Middle frontal gyrus (tissue), 1 donor: ENCODE data around the gene EXOC2.

Source experiments
- DNase-seq: peaks from one replicate; pipeline ENCODE4 v3.0.0-alpha.2; 2015; ENCODE audit warnings: low spot score; ENCODE audit errors: extremely low spot score

EXOC2 gene

GRCh38 chr6:449486-450419, 243.2 kb downstream of the EXOC2 start:
- no peak for DNase-seq

DNA sequence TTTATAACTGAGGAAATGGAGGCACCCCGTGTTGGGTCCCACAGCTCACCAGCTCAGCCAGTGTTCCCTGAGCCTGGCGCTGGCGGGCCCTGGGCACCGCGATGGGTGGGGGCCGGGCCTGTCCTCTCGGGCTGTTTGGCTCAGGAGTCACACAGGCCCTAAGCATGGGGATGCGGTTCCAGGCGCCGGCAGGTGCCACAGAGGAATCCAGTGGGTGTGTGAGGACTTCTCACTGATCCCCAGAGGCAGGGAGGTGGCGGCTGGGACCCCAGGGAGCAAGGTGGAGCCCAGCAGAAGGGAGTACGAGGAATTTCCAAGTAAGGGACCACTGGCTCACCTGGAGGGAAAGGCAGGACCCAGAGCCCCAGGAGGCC, 243.9 kb downstream of the EXOC2 start:
- DNase-seq = no peak

DNA sequence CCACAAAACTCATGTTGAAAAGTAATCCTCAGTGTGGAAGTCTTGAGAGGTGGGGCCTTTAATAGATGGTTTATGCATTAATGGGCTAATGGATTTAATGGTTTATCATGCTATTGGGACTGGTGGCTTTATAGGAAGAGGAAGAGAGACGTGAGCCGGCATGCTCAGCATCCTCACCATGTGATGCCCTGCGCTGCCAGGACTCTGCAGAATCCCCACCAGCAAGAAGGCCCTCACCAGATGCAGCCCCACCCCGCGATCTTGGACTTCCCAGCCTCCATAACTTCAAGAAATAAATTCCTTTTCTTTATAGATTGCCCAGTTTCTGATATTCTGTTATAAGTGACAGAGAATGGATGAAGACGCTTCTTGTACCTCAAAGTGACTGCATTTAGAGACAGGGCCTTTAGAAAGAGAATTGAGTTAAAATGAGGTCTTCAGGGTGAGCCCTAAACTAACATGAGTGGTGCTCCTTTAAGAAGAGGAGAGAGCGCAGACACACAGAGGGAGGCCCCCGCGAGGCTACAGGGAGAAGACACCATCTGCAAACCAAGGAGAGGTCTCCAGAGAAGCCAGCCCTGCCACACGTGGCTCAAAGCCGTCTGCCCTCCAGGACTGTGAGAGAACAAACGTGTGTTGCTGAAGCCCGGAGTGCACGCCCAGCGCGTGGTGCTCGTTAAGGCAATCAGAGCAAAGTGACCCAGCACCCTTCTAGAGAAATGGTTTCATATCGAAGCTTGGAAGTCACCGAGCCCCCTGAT, 244.5 kb downstream of the EXOC2 start:
- DNase-seq = no peak

- no peak for DNase-seq
Observed at GRCh38 chr6:447381-448165, 245.4 kb downstream of the EXOC2 start.

DNA sequence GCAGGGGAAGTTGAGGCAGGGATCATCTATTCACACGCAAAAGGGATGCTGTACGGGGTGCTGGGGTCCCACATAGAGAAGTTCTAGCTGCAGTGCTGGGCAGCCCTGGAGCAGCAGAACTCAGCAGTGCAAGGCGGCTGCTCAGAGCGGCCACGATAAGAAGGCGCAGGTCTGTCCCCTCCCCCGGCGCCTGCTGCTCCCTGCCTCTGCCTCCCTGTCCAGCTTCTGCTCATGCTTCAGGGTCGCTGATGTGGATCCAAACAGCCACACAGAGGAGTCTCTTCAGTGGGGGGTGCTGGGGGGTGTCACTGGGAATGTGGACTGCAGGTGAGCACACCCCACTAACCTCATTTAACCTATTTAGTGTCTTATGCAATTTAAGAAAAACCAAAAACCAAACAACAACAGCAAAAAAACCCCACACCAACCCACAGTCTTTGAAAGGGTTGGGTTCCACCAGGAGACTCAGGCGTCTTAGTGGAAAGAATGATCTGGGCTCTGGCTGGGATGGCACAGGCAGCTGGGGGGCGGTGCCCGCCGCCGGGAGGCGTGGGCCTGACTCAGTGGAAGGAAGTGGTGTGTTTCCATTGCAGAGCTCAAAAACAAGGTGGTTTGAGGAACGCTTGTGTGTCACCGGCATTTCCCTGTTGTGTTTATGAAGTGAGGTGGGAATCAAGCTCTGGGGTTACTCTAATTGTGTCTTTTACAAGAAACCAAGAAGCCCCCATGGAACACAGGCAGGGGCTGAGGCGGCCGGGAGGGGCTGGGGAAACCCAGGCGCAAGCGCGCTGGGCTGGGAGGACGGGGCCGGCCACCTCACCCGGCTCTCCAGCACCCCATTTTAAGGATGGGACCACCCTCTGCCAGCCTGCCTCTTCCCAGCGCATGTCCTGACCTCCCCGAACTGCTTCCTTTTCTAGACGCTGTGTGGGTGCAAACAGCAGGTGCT, 246.2 kb downstream of the EXOC2 start:
- no peak for DNase-seq

- no peak for DNase-seq
Observed at GRCh38 chr6:445571-446417, 247.1 kb downstream of the EXOC2 start.

DNA sequence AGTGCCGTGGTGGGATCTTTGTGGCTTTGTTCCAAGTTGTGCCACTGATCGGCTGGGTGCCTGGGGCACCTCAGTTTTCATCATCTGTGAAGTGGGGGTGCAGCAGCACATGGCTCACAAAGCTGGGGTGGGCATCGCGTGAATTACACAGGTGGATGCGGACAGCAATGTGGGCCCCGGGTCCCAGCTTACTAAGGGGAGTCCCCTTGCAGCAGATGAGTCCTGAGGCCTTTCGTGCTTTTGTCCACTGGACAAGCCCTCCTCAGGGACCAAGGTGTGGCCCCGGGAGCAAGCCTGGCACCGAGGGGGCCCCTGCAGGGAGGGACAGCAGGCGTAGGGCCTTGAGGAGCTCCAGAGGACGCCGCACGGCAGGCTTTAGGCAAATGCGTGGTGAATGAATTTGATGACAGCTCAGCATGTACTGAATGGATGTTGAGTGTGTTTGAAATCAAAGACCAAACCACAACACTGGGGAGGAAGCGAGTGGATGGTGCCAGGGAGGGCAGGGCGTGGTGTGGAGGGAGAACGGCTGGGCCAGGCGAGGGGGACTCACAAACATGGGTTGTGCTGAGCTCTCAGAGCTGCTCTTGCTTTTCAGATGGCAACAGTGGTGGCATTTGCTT, 248.2 kb downstream of the EXOC2 start:
- DNase-seq = no peak

GRCh38 chr6:443621-444159, 249.2 kb downstream of the EXOC2 start:
- no peak for DNase-seq

DNA sequence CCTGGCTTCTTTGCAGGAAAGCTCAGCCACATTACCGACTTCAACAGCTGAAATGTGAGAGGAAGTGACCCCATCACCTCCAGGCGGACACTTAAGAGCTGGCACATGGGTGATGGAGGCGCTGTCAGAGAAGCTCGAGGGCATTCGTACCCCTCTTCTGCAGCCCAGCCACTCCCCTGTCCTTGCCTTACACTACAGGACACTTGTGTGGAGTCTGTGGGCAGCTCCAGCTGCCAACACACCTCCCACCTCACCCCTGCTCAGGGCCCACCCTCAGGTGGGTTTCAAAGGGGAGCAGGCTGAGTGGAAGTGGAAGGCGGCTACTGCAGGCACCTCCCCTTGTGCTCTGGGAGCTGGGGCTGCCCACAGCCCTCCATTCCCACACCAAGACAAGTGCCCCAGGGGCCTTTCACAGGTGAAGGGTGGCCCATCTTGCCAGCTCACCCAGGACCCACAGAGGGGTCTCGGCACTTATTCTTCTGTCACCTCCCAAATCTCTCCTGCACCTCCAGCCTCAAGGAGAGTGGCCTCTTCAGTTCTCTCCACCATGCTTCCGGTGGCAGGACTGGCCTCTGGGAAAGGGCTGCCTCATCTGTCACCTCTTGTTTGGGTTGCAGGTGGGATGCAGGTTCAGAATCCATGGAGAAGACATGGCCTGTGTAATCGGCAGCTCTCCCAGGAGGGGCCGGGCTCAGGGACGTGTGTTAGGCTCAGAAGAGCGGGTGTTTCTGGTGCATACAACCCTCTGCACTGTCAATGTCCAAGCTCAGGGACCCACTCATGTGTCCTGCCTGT, 251.6 kb downstream of the EXOC2 start:
- DNase-seq = no peak

GRCh38 chr6:439641-440167, 253.2 kb downstream of the EXOC2 start:
- DNase-seq = no peak

- no peak for DNase-seq
Observed at GRCh38 chr6:438634-439170, 254.2 kb downstream of the EXOC2 start.

DNA sequence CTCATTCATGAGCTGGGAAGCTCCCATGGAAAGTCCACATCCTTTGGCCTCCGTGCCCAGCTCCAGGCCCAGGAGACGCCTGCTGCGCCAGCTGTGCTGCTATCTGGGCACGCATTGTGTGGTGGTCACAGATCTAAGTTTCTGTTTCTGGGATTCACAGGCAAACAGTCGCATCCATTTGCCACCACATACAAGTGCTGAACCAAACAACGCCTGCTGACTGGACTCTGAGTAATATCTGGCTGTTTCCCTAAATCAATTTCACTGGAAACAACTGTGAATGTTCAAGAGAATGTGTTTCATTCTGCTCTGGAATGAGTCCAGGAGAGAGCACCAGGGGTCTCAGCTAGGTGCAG, 255.9 kb downstream of the EXOC2 start:
- no peak for DNase-seq

DNA sequence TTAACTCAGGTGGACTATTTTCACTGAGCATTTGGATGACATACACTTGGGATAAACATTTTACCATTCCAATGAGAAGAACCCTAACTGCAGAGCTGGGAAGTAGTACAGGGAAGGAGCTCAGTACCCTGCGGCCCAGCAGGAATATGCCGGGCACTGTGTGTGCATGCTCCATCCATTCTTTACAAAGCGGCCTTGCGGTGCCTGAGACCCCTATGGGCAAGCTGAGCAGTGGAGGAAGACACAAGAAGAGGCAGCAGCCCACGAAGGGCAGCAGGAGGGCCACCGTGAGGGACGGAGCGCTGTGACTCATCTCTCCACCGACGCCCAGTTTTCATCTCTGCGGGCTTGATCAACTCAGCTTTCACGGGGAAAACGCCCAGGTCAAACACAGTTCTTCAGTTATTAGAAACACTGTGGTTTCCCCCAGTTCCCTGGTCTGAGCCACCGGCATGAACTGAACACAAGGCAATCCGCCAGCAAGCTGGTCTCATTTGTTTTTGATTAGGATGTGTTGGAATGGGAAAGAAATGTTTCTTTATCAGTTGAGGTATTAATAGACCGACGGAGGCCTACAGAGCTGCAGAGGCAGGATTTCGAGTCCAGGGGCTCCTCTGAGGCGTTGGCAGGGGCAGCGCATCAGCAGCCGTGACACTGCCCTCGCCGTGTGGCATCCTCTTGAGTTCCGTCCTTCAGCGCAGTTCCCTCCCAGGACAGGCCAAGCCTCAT, 256.5 kb downstream of the EXOC2 start:
- no peak for DNase-seq

DNA sequence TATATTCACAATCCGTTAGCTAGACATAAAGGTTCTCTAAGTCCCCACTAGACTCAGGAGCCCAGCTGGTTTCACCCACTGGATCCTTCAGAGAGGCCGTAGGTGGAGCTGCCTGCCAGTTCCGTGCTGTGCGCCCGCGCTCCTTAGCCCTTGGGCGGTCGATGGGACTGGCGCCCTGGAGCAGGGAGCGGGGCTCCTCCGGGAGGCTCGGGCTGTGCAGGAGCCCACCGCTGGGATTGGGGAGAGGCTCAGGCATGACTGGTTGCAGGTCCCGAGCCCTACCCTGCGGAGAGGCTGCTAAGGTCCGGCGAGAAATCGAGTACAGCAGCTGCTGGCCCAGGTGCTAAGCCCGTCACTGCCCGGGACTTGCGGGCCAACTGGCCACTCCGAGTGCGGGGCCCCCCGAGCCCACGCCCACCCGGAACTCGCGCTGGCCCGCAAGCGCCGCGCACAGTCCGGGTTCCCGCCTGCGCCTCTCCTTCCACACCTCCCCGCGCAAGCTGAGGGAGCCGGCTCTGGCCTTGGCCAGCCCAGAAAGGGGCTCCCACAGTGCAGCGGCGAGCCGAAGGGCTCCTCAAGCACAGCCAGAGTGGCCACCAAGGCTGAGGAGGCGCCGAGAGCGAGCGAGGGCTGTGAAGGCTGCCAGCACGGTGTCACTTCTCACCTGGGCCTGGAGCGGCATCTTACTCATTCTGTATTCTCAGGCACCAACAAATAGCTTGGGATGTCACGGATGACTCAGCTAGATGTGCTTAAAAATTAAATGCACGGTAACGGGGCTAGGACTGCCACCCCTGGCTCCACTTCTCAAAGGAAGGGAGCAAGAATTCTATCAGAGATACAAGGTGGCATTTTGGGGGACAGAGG, 257.3 kb downstream of the EXOC2 start:
- no peak for DNase-seq
